ENCODE results near the gene NOLC1.

- TF ChIP-seq EZH2phosphoT487 (IDR thresholded peaks at IDR 0.05; ENCODE audit: insufficient read depth, low read depth) (no peak), EZH2 (IDR thresholded peaks at IDR 0.05; ENCODE audit: insufficient read depth, poor library complexity, severe bottlenecking) (no peak)
Measured at GRCh38 chr10:102200751-102201640, 48.8 kb downstream of the NOLC1 start.
